ENCODE results near the gene RASEF.
"Not testable (repeated sequence)": the region's sequence is repeated elsewhere in the genome, so short reads cannot be mapped to it uniquely, and the experiment has no call there.

The RASEF gene

GRCh38 chr9:83062651-83063527 lies at the start of gene RASEF:
RASEF (minus strand) TSS chr9:83063142; CDS start chr9:83062867, 275 bp downstream.
- no peak for DNase-seq

- DNase-seq = no peak
These were observed 48.2 kb upstream of the RASEF start for GRCh38 chr9:83111169-83111568.

- no peak for DNase-seq
These were observed 46.4 kb upstream of the RASEF start for GRCh38 chr9:83109296-83109695.

- no peak for DNase-seq
These were observed 45.3 kb upstream of the RASEF start for GRCh38 chr9:83108208-83108607.

GRCh38 chr9:83106772-83107171 lies 43.8 kb upstream of the RASEF start:
- DNase-seq = no peak

- DNase-seq = no peak
These were observed 43.3 kb upstream of the RASEF start for GRCh38 chr9:83106263-83106662.

GRCh38 chr9:83097633-83098032 lies 34.7 kb upstream of the RASEF start:
- DNase-seq = no peak

GRCh38 chr9:83093311-83093710 lies 30.4 kb upstream of the RASEF start:
- not testable (repeated sequence) for DNase-seq

GRCh38 chr9:83081846-83082245 lies 18.9 kb upstream of the RASEF start:
- no peak for DNase-seq

- DNase-seq = no peak
These were observed 18.1 kb upstream of the RASEF start for GRCh38 chr9:83081010-83081409.

- DNase-seq = not testable (repeated sequence)
These were observed 13.0 kb upstream of the RASEF start for GRCh38 chr9:83075932-83076331.

- DNase-seq = not testable (repeated sequence)
These were observed 9.6 kb upstream of the RASEF start for GRCh38 chr9:83072498-83072897.

- DNase-seq = no peak
These were observed 8.7 kb upstream of the RASEF start for GRCh38 chr9:83071626-83072025.

- no peak for DNase-seq
These were observed 7.3 kb upstream of the RASEF start for GRCh38 chr9:83070261-83070660.

- DNase-seq = no peak
These were observed 6.7 kb upstream of the RASEF start for GRCh38 chr9:83069651-83070050.

- DNase-seq = no peak
These were observed 5.5 kb upstream of the RASEF start for GRCh38 chr9:83068414-83068813.

- DNase-seq = no peak
These were observed 4.6 kb upstream of the RASEF start for GRCh38 chr9:83067579-83067978.

GRCh38 chr9:83066771-83067170 lies 3.8 kb upstream of the RASEF start:
- no peak for DNase-seq

GRCh38 chr9:83065233-83065632 lies 2.3 kb upstream of the RASEF start:
- no peak for DNase-seq

- DNase-seq = no peak
These were observed 822 bp downstream of the RASEF start for GRCh38 chr9:83061990-83062650.

GRCh38 chr9:83061036-83061435 lies 1.9 kb downstream of the RASEF start:
- DNase-seq = no peak

- DNase-seq = no peak
These were observed 2.4 kb downstream of the RASEF start for GRCh38 chr9:83060556-83060955.

- no peak for DNase-seq
These were observed 3.5 kb downstream of the RASEF start for GRCh38 chr9:83059417-83059816.

- DNase-seq = no peak
These were observed 6.0 kb downstream of the RASEF start for GRCh38 chr9:83056911-83057310.
